ENCODE data around the gene SCPEP1.
A peak's percentile ranks its signal among the peaks of the same experiment; 100 is the strongest.
"Not testable (repeated sequence)": the region's sequence is repeated elsewhere in the genome, so short reads cannot be mapped to it uniquely, and the experiment has no call there.

SCPEP1 gene

DNA sequence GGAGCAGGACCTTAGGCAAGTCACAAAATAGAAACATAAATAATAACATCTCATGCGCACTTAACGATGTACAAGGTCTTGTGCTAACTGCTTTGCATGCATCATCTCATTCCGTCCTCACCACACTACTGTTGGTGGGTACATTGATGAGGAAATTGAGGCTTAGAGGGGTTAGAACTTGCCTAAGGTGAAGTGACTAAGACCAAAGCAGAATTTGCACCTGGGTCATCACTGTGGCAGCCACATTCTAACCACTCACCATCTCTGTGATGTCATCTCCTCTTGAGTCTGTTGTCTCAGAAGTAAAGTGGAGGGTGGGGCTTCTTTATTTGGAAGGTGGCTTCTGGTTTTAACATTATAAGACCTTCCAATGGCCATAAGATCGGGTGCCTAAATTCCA lies 43.7 kb upstream of the SCPEP1 start:
- in situ Hi-C loops (cut with MboI; ENCODE audit: low sequenced_read_pairs, unreplicated experiment), result loop anchor here (10.0 kb wide), 1 partner anchor 119 kb away; no protein-coding TSS in a partner anchor
- TF ChIP-seq, protein P1, sequence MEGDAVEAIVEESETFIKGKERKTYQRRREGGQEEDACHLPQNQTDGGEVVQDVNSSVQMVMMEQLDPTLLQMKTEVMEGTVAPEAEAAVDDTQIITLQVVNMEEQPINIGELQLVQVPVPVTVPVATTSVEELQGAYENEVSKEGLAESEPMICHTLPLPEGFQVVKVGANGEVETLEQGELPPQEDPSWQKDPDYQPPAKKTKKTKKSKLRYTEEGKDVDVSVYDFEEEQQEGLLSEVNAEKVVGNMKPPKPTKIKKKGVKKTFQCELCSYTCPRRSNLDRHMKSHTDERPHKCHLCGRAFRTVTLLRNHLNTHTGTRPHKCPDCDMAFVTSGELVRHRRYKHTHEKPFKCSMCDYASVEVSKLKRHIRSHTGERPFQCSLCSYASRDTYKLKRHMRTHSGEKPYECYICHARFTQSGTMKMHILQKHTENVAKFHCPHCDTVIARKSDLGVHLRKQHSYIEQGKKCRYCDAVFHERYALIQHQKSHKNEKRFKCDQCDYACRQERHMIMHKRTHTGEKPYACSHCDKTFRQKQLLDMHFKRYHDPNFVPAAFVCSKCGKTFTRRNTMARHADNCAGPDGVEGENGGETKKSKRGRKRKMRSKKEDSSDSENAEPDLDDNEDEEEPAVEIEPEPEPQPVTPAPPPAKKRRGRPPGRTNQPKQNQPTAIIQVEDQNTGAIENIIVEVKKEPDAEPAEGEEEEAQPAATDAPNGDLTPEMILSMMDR (IDR thresholded peaks at IDR 0.05; ENCODE audit: borderline replicate concordance, control extremely low read depth, extremely low read depth, insufficient read depth, missing control alignments), result no peak

GRCh38 chr17:56935461-56935860 lies 42.5 kb upstream of the SCPEP1 start:
- in situ Hi-C loops (cut with MboI; ENCODE audit: low sequenced_read_pairs, unreplicated experiment), result loop anchor here (10.0 kb wide), 1 partner anchor 121 kb away; no protein-coding TSS in a partner anchor
- TF ChIP-seq, protein P1 (IDR thresholded peaks at IDR 0.05; ENCODE audit: borderline replicate concordance, control extremely low read depth, extremely low read depth, insufficient read depth, missing control alignments), result no peak
- DNase-seq (ENCODE audit: low spot score), result no peak

More for the DNA sequence above, 43.7 kb upstream of the SCPEP1 start:
- no peak for DNase-seq (ENCODE audit: low spot score)

GRCh38 chr17:56936697-56937322 lies 41.1 kb upstream of the SCPEP1 start:
- TF ChIP-seq, protein P1 (IDR thresholded peaks at IDR 0.05; ENCODE audit: borderline replicate concordance, control extremely low read depth, extremely low read depth, insufficient read depth, missing control alignments), result no peak
- in situ Hi-C loops (cut with MboI; ENCODE audit: low sequenced_read_pairs, unreplicated experiment), result loop anchor here (10.0 kb wide), 1 partner anchor 122 kb away; no protein-coding TSS in a partner anchor
- DNase-seq (ENCODE audit: low spot score), result no peak

DNA sequence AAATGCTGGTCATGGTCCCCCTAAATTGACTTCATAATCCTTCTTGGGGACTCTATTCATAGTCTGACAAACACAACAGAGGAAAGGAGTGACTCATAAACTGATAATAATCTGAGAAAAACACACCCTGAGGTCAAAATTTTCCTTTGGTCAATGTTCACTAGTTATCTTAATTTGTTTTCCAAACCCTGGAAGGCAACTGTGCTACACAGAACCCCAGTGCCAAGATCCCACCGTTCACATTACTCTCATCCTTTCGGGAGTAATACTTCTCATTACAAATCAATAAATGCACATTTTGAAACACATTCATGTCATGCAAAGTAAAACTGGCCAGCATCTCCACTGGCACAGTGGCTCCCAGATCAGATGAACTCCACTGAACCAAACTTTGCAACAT lies 40.2 kb upstream of the SCPEP1 start:
- TF ChIP-seq, protein P1 (IDR thresholded peaks at IDR 0.05; ENCODE audit: borderline replicate concordance, control extremely low read depth, extremely low read depth, insufficient read depth, missing control alignments), result no peak
- no peak for DNase-seq (ENCODE audit: low spot score)
- in situ Hi-C loops (cut with MboI; ENCODE audit: low sequenced_read_pairs, unreplicated experiment), result loop anchor here (10.0 kb wide), 1 partner anchor 123 kb away; no protein-coding TSS in a partner anchor

DNA sequence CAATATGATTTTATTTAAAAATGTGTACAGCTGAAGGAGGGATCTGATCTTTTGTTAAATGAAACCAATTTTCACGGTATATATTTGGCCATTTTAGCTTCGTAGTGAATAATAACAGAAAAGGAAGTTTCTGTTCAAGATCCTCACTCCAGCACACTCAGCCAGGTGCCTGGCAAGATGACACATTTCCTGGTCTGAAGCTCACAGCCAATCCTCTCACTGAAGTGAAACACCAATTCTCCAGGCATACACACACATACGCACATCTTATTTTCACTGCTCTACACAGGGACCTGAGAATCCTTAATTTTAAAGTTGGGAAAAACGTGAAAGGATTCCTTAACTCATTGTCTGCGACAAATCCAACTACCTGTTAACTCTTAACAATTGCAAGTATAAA lies 39.7 kb upstream of the SCPEP1 start:
- in situ Hi-C loops (cut with MboI; ENCODE audit: low sequenced_read_pairs, unreplicated experiment), result loop anchor here (10.0 kb wide), 1 partner anchor 123 kb away; no protein-coding TSS in a partner anchor
- not testable (repeated sequence) for DNase-seq (ENCODE audit: low spot score)

- in situ Hi-C loops (cut with MboI; ENCODE audit: low sequenced_read_pairs, unreplicated experiment), result loop anchor here (10.0 kb wide), 1 partner anchor 125 kb away; no protein-coding TSS in a partner anchor
- peak; percentile 74 for DNase-seq (ENCODE audit: low spot score)
- TF ChIP-seq, protein P1 (IDR thresholded peaks at IDR 0.05; ENCODE audit: borderline replicate concordance, control extremely low read depth, extremely low read depth, insufficient read depth, missing control alignments), result peak; percentile 34
Observed at GRCh38 chr17:56939869-56940484, 38.0 kb upstream of the SCPEP1 start.

Data from GM13976 (cell line).